ENCODE measurements around the gene NOS3. TPM values are rescaled to one million over a fixed set of nuclear protein-coding genes. Genes with fewer than 3 reads are reported as not detected.
"Not testable (repeated sequence)": the region's sequence is repeated elsewhere in the genome, so short reads cannot be mapped to it uniquely, and the experiment has no call there.

NOS3 gene
- total RNA-seq, 3 donors from 2014 or later, result 3.8 to 35.1 (median 5.1) TPM

DNA sequence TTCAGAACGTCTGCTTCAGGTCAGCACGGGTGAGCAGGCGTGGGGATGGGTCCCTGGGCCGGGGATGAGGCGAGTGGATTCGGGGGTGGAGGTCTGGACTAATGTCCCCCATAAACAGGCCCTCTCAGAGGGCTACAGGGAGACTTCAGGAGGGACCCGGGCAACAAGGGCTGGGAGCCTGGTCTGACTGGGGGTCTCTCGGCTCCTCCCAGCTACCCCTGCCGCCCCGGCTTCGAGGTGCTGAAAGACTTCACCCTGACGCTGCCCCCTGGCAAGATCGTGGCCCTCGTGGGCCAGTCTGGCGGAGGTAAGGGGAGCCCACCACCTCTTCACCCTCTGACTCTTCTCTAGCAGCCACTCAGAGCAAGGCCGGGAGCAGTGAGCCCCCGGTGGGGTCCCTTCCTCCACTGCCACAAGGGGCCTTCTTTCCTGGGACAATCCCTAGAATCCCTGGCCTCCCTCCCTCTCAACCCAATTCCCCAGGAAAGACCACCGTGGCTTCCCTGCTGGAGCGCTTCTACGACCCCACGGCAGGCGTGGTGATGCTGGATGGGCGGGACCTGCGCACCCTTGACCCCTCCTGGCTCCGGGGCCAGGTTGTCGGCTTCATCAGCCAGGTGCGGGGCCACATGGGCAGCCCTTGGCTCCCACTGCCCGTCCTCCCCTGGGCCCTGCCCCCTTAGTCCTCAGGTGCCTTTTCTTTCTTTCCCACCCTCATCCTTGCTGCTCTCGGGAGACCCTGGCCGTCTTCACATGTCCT is 50.0 kb downstream of the NOS3 start:
- Histone ChIP-seq H3K9me3 (no peaks in the 10 kb centered on the region), H3K27ac (no peak overlapping the region), H3K27me3 (no peaks in the 10 kb centered on the region), H3K4me1 (no peaks in the 10 kb centered on the region), H3K36me3 (peaks cover 7% of the 10 kb centered on the region), H3K4me3 (no peak overlapping the region)
- intact Hi-C loops (cut with DNase I; ENCODE audit: low total_unique reads), result no loop called here
- DNase-seq (ENCODE audit: low spot score in 2 of 2), result no peak
- TF ChIP-seq POLR2A (IDR thresholded peaks at IDR 0.05) (no peak), POLR2AphosphoS5 (IDR thresholded peaks at IDR 0.05) (no peak)
- TF ChIP-seq, protein P1, sequence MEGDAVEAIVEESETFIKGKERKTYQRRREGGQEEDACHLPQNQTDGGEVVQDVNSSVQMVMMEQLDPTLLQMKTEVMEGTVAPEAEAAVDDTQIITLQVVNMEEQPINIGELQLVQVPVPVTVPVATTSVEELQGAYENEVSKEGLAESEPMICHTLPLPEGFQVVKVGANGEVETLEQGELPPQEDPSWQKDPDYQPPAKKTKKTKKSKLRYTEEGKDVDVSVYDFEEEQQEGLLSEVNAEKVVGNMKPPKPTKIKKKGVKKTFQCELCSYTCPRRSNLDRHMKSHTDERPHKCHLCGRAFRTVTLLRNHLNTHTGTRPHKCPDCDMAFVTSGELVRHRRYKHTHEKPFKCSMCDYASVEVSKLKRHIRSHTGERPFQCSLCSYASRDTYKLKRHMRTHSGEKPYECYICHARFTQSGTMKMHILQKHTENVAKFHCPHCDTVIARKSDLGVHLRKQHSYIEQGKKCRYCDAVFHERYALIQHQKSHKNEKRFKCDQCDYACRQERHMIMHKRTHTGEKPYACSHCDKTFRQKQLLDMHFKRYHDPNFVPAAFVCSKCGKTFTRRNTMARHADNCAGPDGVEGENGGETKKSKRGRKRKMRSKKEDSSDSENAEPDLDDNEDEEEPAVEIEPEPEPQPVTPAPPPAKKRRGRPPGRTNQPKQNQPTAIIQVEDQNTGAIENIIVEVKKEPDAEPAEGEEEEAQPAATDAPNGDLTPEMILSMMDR (IDR thresholded peaks at IDR 0.05), result no peak

DNA sequence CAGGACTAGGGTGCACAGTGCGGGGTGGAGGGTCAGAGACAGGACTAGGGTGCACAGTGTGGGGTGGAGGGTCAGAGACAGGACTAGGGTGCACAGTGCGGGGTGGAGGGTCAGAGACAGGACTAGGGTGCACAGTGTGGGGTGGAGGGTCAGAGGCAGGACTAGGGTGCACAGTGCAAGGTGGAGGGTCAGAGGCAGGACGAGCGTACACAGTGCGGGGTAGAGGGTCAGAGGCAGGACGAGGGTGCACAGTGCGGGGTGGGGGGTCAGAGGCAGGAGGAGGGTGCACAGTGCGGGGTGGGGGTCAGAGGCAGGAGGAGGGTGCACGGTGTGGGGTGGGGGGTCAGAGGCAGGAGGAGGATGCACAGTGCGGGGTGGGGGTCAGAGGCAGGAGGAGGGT is 52.6 kb downstream of the NOS3 start:
- H3K4me3 ChIP-seq; H3K4me1 ChIP-seq; H3K36me3 ChIP-seq; H3K27ac ChIP-seq; H3K27me3 ChIP-seq; H3K9me3 ChIP-seq; intact Hi-C loops (cut with DNase I; ENCODE audit: low total_unique reads); DNase-seq (ENCODE audit: low spot score in 2 of 2): not testable (repeated sequence)

DNA sequence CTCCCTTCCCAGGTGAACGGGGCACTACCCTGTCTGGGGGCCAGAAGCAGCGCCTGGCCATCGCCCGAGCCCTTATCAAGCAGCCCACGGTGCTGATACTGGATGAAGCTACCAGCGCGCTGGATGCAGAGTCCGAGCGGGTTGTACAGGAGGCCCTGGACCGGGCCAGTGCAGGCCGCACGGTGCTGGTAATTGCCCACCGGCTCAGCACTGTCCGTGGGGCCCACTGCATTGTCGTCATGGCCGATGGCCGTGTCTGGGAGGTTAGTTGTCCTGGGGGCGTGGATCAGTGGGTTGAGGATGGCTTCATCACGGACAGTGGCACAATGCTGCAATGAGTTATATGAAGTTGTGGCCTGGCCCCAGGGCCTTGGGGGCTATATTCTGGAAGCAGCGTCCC is 53.1 kb downstream of the NOS3 start:
- intact Hi-C loops (cut with DNase I; ENCODE audit: low total_unique reads), result no loop called here
- DNase-seq (ENCODE audit: low spot score in 2 of 2), result no peak
- no peaks in the 10 kb centered on the region for H3K36me3 ChIP-seq
- H3K9me3 ChIP-seq, result no peaks in the 10 kb centered on the region
- no peak overlapping the region for H3K27ac ChIP-seq
- TF ChIP-seq POLR2AphosphoS5 (IDR thresholded peaks at IDR 0.05) (no peak), POLR2A (IDR thresholded peaks at IDR 0.05) (no peak)
- TF ChIP-seq, protein P1 (IDR thresholded peaks at IDR 0.05), result no peak
- H3K27me3 ChIP-seq, result no peaks in the 10 kb centered on the region
- peaks cover 0 to 6% of the 10 kb centered on the region in 2 donors for H3K4me1 ChIP-seq
- H3K4me3 ChIP-seq, result no peak overlapping the region

DNA sequence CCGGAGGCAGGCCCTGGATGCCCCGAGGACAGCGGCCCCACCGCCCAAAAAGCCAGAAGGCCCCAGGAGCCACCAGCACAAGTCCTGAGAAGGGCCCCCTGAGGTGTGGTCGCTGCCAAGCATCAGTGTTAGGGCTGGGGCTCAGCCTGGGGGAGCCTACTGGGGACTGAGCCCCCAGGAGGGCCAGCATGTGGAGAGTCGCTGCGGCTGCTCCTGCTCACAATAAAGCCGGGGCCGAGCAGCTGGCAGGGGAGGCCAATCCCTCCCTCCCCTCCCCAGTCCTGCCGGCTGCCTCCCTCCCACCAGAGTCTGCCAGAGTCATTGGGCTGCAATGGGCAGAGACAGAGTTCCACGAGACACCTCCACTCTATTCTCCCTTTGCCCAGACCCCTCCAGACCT is 54.4 kb downstream of the NOS3 start:
- H3K27me3 ChIP-seq, result no peaks in the 10 kb centered on the region
- H3K27ac ChIP-seq, result no peak overlapping the region
- H3K4me1 ChIP-seq, result peaks cover 0 to 6% of the 10 kb centered on the region in 2 donors
- no peak for DNase-seq (ENCODE audit: low spot score in 2 of 2)
- H3K4me3 ChIP-seq, result no peak overlapping the region
- no peak for TF ChIP-seq POLR2A (IDR thresholded peaks at IDR 0.05)
- TF ChIP-seq, protein P1 (IDR thresholded peaks at IDR 0.05), result no peak
- no peak for TF ChIP-seq POLR2AphosphoS5 (IDR thresholded peaks at IDR 0.05)
- H3K9me3 ChIP-seq, result no peaks in the 10 kb centered on the region
- intact Hi-C loops (cut with DNase I; ENCODE audit: low total_unique reads), result loop anchor here (1.0 kb wide), 1 partner anchor 50 kb away; no protein-coding TSS in a partner anchor
- H3K36me3 ChIP-seq, result no peaks in the 10 kb centered on the region

DNA sequence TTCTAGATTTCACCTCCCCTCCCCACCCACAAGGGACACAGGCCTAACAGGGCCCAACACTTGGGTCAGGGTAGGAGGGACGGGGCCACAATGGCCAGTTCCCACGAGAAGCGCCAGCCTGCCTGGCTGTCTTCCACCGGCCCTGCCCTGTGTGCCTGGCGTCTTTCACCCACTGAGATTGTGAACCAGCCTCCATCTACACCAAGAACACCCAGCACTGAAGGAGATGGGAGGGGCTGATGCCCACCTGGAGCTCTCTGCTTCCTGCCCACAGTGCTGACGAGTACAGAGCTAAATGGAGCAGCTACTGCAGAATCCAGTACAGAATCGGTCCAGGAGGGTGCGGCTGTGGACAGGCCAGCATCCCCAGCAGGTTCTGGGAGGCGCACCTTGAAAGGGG is 55.1 kb downstream of the NOS3 start:
- Histone ChIP-seq H3K36me3 (no peaks in the 10 kb centered on the region), H3K9me3 (no peaks in the 10 kb centered on the region)
- intact Hi-C loops (cut with DNase I; ENCODE audit: low total_unique reads), result loop anchor here (1.0 kb wide), 1 partner anchor 51 kb away; no protein-coding TSS in a partner anchor

More for the DNA sequence above, 55.1 kb downstream of the NOS3 start:
- no peaks in the 10 kb centered on the region for H3K27me3 ChIP-seq
- no peak for DNase-seq (ENCODE audit: low spot score in 2 of 2)
- H3K4me3 ChIP-seq, result no peak overlapping the region
- TF ChIP-seq POLR2AphosphoS5 (IDR thresholded peaks at IDR 0.05) (no peak), POLR2A (IDR thresholded peaks at IDR 0.05) (no peak)
- TF ChIP-seq, protein P1 (IDR thresholded peaks at IDR 0.05), result no peak
- peaks cover 0 to 8% of the 10 kb centered on the region in 2 donors for H3K4me1 ChIP-seq
- no peak overlapping the region for H3K27ac ChIP-seq
